Astrocyte of the cerebellum (primary cell): ENCODE data around the gene HSF4.

Experiments used
- DNase-seq: peaks from one replicate; pipeline ENCODE4 v3.0.0-alpha.2; 2011; ENCODE audit warnings: low read depth
- H3K4me3 ChIP-seq: 2 replicates; pipeline ENCODE4 v1.5.1; 2011; ENCODE audit warnings: mild to moderate bottlenecking, low read depth, low read length, moderate library complexity
- CTCF ChIP-seq: IDR thresholded peaks from 2 replicates; pipeline ENCODE4 v1.5.1; 2012; ENCODE audit warnings: low read length, low read depth, moderate library complexity, mild to moderate bottlenecking; ENCODE audit errors: missing control alignments
- in situ Hi-C: cut with HindIII; loops from 2 replicates; pipeline ENCODE4 v1.10.0; 2017; ENCODE audit warnings: low sequenced_read_pairs

HSF4 gene

GRCh38 chr16:67210069-67210937 is 45.8 kb downstream of the HSF4 start:
- no peak for TF ChIP-seq CTCF
- no peak overlapping the region for H3K4me3 ChIP-seq
- no peak for DNase-seq
- in situ Hi-C loops: no loop called here

- no peak for DNase-seq
- in situ Hi-C loops: no loop called here
- TF ChIP-seq CTCF: no peak
- H3K4me3 ChIP-seq: no peak overlapping the region
These were observed 47.1 kb downstream of the HSF4 start for GRCh38 chr16:67211674-67212073.

GRCh38 chr16:67212766-67213165 is 48.2 kb downstream of the HSF4 start:
- no peak overlapping the region for H3K4me3 ChIP-seq
- no peak for DNase-seq
- in situ Hi-C loops: no loop called here
- no peak for TF ChIP-seq CTCF

GRCh38 chr16:67213197-67214019 is 48.9 kb downstream of the HSF4 start:
- no peak for TF ChIP-seq CTCF
- no peak overlapping the region for H3K4me3 ChIP-seq
- in situ Hi-C loops: no loop called here
- DNase-seq: no peak

GRCh38 chr16:67215706-67216105 is 51.2 kb downstream of the HSF4 start:
- in situ Hi-C loops: no loop called here
- H3K4me3 ChIP-seq: no peak overlapping the region
- no peak for TF ChIP-seq CTCF
- no peak for DNase-seq

GRCh38 chr16:67216612-67217490 is 52.3 kb downstream of the HSF4 start:
- no peak for TF ChIP-seq CTCF
- no peak for DNase-seq
- in situ Hi-C loops: no loop called here
- H3K4me3 ChIP-seq: no peak overlapping the region
